DMS114 treated with DMSO at 0.1 percent for 48 hours (cell line): ENCODE measurements around the gene PI4KA.
"Not testable (repeated sequence)": the region's sequence is repeated elsewhere in the genome, so short reads cannot be mapped to it uniquely, and the experiment has no call there.

Experiments
- DNase-seq: peaks from one replicate; lab custom pipeline; 2025; ENCODE audit not compliant: unreplicated experiment; lab: John Stamatoyannopoulos, UW

Gene PI4KA

GRCh38 chr22:20858615-20859416 lies at the start of gene PI4KA, which contains the start of gene SNAP29:
PI4KA (minus strand) TSS chr22:20858811; CDS start chr22:20858725, 86 bp downstream.
SNAP29 (plus strand) TSS chr22:20859007; CDS start chr22:20859111, 104 bp downstream.
- peak; percentile 92 for DNase-seq

GRCh38 chr22:20906387-20906767 lies 47.8 kb upstream of the PI4KA start:
- no peak for DNase-seq

GRCh38 chr22:20905415-20906386 lies 47.1 kb upstream of the PI4KA start:
- no peak for DNase-seq

DNA sequence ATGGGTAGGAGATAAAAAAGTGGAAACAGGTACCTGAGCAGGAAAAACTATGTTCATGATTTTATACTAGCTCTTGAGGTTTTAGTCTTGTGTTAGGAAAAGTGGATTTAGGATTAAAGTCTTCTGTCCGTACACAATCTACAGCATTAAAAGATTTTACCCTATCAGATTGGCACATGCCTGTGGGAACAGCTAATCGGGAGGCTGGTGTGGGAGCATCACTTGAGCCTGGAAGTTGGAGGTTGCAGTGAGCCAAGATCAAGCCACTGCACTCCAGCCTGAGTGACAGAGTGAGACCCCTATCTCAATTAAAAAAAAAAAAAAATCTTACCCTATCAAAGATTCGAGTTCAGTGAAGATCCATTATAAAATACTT lies 46.4 kb upstream of the PI4KA start:
- no peak for DNase-seq

DNA sequence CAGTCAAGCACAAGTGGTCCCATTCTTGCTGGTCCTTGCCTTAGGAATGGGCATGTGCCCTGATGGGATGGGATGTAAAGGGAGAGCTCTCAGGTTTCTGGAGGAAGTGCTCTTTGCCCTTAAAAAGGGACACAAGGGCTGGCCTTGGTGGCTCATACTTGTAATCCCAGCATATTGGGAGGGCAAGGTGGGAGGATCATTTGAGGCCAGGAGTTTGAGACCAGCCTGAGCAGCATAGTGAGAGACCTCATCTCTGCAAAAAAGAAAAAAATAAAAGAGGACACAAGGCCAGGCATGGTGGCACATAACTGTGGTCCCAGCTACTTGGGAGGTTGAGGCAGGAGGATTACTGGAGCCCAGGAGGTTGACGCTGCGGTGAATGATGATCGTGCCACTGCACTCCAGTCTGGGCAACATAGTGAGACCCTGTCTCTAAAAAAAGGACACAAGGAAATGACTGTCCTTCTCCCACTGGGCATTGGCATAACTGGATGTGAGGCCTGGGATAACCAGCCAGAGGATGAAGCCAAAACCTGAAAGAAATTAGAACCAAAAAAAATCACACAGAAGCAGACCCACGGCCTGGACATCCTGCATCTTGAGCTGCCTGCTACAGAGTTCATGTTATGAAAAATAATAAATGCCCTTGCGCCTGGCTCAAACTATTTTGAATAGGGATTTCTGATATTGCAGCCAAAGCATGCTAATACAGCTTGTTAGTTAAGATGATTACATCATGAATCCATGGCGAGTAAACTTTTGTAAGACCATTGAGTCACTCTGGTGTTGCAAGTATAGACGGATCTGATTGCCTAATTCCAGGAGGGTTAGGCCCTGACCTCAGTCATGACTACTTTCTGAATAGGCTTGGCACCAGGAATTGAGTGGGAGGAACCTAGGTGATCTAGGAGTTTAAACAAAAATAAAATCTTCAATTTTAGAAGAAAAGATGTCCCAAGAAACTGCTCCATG lies 45.7 kb upstream of the PI4KA start:
- no peak for DNase-seq

- DNase-seq: no peak
These were observed 44.5 kb upstream of the PI4KA start for GRCh38 chr22:20903093-20903492.

- DNase-seq: not testable (repeated sequence)
These were observed 42.8 kb upstream of the PI4KA start for GRCh38 chr22:20901093-20902033.

DNA sequence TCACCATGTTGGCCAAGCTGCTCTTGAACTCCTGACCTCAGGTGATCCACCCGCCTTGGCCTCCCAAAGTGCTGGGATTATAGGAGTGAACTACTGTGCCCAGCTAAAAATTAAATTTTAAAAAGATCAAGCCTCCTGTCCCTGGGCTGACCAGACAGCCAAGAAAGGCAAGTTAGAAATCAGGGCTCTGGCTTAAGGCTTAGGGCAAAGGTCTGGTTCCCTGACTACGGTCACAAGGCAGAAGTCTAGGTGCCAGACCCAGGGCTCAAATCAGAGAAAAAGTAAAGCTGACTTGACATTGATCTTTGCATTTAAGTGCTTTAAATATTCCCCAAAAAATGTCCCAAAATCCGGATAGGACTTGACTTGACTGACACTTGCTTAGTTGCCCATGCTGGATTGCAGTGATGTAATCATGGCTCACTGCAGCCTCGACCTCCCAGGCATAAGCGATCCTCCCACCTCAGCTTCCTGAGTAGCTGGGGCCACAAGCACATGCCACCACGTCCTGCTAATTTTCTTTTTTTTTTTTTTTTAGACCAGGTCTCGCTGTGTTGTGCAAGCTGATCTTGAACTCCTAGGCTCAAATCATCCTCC lies 41.3 kb upstream of the PI4KA start:
- no peak for DNase-seq

- not testable (repeated sequence) for DNase-seq
These were observed 39.1 kb upstream of the PI4KA start for GRCh38 chr22:20897737-20898136.

DNA sequence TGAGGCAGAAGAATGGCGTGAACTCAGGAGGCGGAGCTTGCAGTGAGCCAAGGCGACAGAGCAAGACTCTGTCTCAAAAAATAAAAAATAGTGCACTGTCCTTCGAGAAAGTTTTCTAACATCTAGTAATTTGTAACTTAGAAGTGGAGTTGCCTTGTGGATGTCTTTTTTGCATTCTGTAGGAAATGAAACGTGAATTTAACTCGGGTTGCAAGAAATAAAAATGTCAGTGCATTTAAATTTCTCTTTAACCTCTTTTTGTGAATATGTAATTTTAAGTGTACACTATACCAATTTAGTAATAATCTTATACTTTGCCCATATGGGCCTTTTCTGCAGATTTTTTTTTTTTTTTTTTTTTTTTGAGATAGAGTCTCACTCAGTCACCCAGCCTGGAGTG lies 32.4 kb upstream of the PI4KA start:
- no peak for DNase-seq

DNA sequence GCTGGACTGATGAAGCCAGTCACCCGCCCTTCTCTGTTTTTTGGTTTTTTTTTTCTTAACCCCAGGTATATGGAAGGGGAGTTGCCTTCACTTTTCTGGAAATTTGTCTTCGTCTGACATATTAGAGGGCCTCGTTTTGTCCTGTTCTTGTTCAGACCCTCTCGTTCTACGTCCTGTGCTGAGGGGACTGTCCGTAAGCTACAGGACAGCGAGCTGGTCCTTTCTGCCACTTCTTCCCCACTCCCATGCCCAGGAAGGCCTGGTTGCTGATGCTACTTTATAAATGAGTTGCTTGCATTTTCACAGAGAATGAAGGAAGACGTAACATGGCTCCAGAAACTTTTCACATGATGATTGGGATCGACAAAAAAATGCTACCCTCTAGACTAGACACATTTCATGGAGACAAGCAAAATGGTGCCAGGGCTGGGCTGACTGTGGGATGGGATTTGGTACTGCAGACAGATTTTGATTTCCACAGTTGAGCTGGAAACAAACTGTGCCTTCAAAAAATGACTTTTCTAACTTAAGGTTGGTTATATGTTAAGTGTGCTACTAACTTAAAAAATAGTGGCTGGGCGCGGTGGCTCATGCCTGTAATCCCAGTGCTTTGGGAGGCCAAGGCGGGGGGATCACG lies 31.4 kb upstream of the PI4KA start:
- no peak for DNase-seq

DNA sequence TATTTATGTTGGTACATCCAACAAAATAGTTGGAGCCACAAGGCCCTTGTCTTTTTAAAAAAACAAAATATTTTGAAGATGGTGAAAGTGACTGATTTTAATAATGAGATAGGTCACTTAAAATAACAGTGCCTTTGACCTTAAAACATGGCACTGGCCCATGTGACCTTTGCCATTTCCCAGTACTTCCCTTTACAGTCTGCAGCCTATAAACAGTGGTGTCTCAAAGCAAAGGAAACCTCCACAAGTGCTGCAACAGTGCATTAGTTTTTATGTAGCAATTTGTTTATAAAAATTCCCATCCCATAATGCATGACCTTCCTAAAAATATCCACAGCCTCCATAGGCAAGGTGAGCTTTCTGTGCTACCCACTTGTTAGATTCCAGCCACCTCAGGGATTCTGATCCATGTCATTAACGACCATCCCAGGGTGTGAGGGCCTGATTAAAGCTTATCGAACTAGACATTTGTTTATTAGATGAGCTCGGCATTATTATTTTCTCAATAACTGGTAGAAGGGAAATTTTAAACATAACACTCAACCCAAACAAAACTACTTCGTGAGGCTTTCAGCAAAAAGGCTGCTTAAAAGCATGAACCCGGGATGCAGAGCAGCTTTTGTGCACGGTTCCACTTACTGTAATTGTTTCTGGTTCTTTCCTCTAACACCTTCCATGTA lies 30.6 kb upstream of the PI4KA start:
- no peak for DNase-seq

GRCh38 chr22:20887375-20887774 lies 28.8 kb upstream of the PI4KA start:
- no peak for DNase-seq

- DNase-seq: peak; percentile 81
These were observed 27.1 kb upstream of the PI4KA start for GRCh38 chr22:20885557-20886323.

DNA sequence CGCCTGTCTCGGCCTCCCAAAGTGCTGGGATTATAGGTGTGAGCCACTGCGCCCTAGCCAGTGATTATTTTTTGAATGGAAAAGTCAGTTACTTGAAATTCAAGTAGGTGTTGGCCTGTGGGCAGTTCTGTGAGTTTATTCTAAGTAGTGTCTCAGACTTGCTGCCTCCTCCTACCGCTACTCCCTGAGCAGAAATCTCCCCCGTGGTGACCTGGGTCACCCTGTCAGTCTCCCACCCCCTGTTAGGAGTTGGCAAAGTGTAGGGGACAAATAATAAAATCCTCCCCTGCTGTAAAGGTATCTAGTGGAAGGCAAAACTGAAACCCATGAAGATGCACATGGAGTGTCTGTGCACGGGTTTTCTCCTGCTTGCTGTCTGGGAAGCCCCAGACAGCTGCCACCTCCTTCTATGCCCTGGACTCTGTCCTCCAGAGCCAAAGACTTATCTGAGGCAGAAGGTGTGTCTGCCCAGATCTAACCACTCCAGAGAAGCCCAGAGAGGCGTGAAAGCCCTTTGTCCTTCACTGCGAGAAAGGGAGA lies 26.5 kb upstream of the PI4KA start:
- no peak for DNase-seq

- DNase-seq: no peak
These were observed 25.8 kb upstream of the PI4KA start for GRCh38 chr22:20884454-20884853.

DNA sequence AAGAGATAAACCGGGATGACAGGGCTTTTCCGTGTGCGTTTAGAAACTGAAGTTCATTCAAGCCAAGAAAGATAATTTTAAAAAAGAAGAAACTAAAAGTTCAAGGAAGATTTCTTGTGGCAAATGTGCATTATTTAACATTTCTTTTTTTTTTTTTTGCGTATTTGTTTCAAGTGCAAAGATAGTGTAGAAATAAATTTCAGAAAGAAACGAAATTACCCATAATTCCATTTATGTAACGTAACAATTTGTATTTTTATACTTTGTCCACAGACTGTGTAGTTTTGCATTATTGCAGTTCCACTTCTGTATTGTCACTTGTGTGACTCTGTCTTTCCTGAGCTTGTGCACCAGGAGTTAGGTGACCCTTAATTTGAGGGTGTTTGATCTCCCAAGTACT lies 24.2 kb upstream of the PI4KA start:
- DNase-seq: no peak
